Measurements from ENCODE around the gene TMEM192. TPM values are rescaled to one million over a fixed set of nuclear protein-coding genes. Genes with fewer than 3 reads are reported as not detected.

TMEM192 gene
- total and polyA plus RNA-seq, 2 of the 4 experiments (the other 2 are of a cell fraction) = 7.7 to 17.2 TPM

GRCh38 chr4:165031436-165032211, 81.0 kb downstream of the TMEM192 start, which contains the start of gene TRIM60:
TSS of gene TRIM60 (plus strand) at chr4:165031999. CDS start at chr4:165040073, 8,074 bp downstream.
- H4K91ac ChIP-seq (ENCODE audit: insufficient read depth, low read depth, low read length) = no peak within 1 kb of the TSS
- H3K4me3 ChIP-seq (ENCODE audit: insufficient read depth, low read depth, low read length) = no peak within 1 kb of the TSS
- H3K4ac ChIP-seq (ENCODE audit: low read depth, low read length) = no peak within 1 kb of the TSS
- no peak within 1 kb of the TSS for H3K56ac ChIP-seq (ENCODE audit: extremely low read depth, insufficient read depth, low read length)
- BruUV-seq (replicated peaks) = no TSS peak
- H3K4me1 ChIP-seq (ENCODE audit: control insufficient read depth, insufficient read depth, low read length) = no peaks in the 10 kb centered on the region
- dilution Hi-C loops (cut with HindIII; ENCODE audit: low sequenced_read_pairs, unreplicated experiment) (no loop called here), intact Hi-C loops (cut with micrococcal nuclease) (no loop called here), in situ Hi-C loops (cut with MboI; ENCODE audit: low sequenced_read_pairs) (no loop called here)
- H3K18ac ChIP-seq (ENCODE audit: low read depth, low read length) = no peak within 1 kb of the TSS
- no peaks in the 10 kb centered on the region for H3K79me1 ChIP-seq (ENCODE audit: low read depth in 1 of 2, low read length in 2 of 2)
- H3K27ac ChIP-seq (ENCODE audit: insufficient read depth, low read length) = no peak within 1 kb of the TSS
- H3K9me3 ChIP-seq (ENCODE audit: control insufficient read depth, insufficient read depth, low read length) = peaks cover 7% of the 10 kb centered on the region; the same call in 1 of the 2 replicates
- DNase-seq (no peak), ATAC-seq (ENCODE audit: low read depth) (no peak)
- POLR2A ChIA-PET (ENCODE audit: unreplicated experiment) = no interaction called here
- CTCF ChIA-PET = no interaction called here
- H2BK5ac ChIP-seq (ENCODE audit: low read depth, low read length, poor library complexity, severe bottlenecking) = no peak within 1 kb of the TSS
- no peak within 1 kb of the TSS for H4K8ac ChIP-seq (ENCODE audit: low read depth in 2 of 2, low read length in 2 of 2)
- H3K23ac ChIP-seq (ENCODE audit: low read depth, low read length) = no peak within 1 kb of the TSS
- H4K20me1 ChIP-seq (ENCODE audit: insufficient read depth, low read length) = no peaks in the 10 kb centered on the region
- no peak within 1 kb of the TSS for H3K4me2 ChIP-seq (ENCODE audit: low read depth, low read length)
- no peaks in the 10 kb centered on the region for H3K9me1 ChIP-seq (ENCODE audit: insufficient read depth, low read length)
- H3K27me3 ChIP-seq (ENCODE audit: control insufficient read depth, insufficient read depth, low read length) = no peaks in the 10 kb centered on the region
- H2BK20ac ChIP-seq (ENCODE audit: low read depth, low read length) = no peak within 1 kb of the TSS
- no peak within 1 kb of the TSS for H2AFZ ChIP-seq (replicated peaks; ENCODE audit: low read length, poor library complexity)
- H3K14ac ChIP-seq (replicated peaks; ENCODE audit: low read depth, low read length) = no peak within 1 kb of the TSS
- H2BK15ac ChIP-seq (ENCODE audit: low read depth, low read length) = no peak within 1 kb of the TSS
- no peak within 1 kb of the TSS for H2AK5ac ChIP-seq (ENCODE audit: low read depth, low read length)
- 85% methylated on average over 10 of the region's 41 CpGs; no CpG with 5 or more reads in 1 of the 2 experiments for WGBS, 2 experiments (ENCODE audit: extremely low coverage in 2 of 2, insufficient read length in 1 of 2)
- TF ChIP-seq USF2 (IDR thresholded peaks at IDR 0.05; ENCODE audit: low read depth, low read length) = no peak
- TF ChIP-seq FOS (IDR thresholded peaks at IDR 0.05; ENCODE audit: low read depth, low read length) = no peak
- no peak for TF ChIP-seq CHD1 (IDR thresholded peaks at IDR 0.05; ENCODE audit: low read depth, low read length)
- TF ChIP-seq POLR2A (IDR thresholded peaks at IDR 0.05; ENCODE audit: low read depth, low read length) = no peak
- no peak for TF ChIP-seq MAFK (IDR thresholded peaks at IDR 0.05; ENCODE audit: low read depth, low read length)
- no peak for TF ChIP-seq RAD21 (IDR thresholded peaks at IDR 0.05; ENCODE audit: low read length)
- H2AK9ac ChIP-seq (replicated peaks; ENCODE audit: low read depth, low read length, poor library complexity) = no peak within 1 kb of the TSS
- H3K36me3 ChIP-seq (ENCODE audit: control insufficient read depth, insufficient read depth, low read length) = no peaks in the 10 kb centered on the region
- H2BK120ac ChIP-seq (ENCODE audit: low read depth, low read length) = no peak within 1 kb of the TSS
- H4K5ac ChIP-seq (ENCODE audit: low read depth, low read length) = no peak within 1 kb of the TSS
- no peak within 1 kb of the TSS for H3K9ac ChIP-seq (ENCODE audit: low read depth, low read length)

All from IMR-90 (cell line).